HL-60 (cell line): ENCODE data around the gene SP3.

Source experiments
- DNase-seq, 2 experiments: peaks; one replicate each; pipeline ENCODE4 v3.0.0-alpha.2; 2010 to 2020; ENCODE audit warnings: low read depth in 1 of 2, low spot score in 1 of 2
- H3K27ac ChIP-seq: fragments of 250-450 bp; sonication (Bioruptor Pico); replicated peaks from 2 replicates; pipeline ENCODE4 v1.5.1; 2020; ENCODE audit warnings: mild to moderate bottlenecking, moderate library complexity
- H3K27me3 ChIP-seq: fragments of 250-450 bp; sonication (Bioruptor Pico); 2 replicates; pipeline ENCODE4 v1.5.1; 2021; ENCODE audit warnings: mild to moderate bottlenecking, moderate library complexity; ENCODE audit not compliant: insufficient read depth, poor library complexity, severe bottlenecking
- H3K4me3 ChIP-seq: replicated peaks from 2 replicates; pipeline ENCODE4 v1.5.1; 2011; ENCODE audit warnings: mild to moderate bottlenecking, control low read depth, low read length; ENCODE audit not compliant: insufficient read depth
- GABPA ChIP-seq: IDR thresholded peaks from 2 replicates; pipeline ENCODE4 v1.6.1; 2012; ENCODE audit warnings: low read depth
- POLR2AphosphoS5 ChIP-seq: IDR thresholded peaks from 2 replicates; pipeline ENCODE4 v1.6.1; 2012; ENCODE audit warnings: low read depth
- SPI1 ChIP-seq: IDR thresholded peaks from 2 replicates; pipeline ENCODE4 v1.6.1; 2012; ENCODE audit warnings: low read depth, mild to moderate bottlenecking, borderline replicate concordance
- TF ChIP-seq, protein P1 (sequence below): IDR thresholded peaks from 2 replicates; pipeline ENCODE4 v1.6.1; 2012; ENCODE audit warnings: low read depth; ENCODE audit not compliant: insufficient replicate concordance
- TF ChIP-seq, protein P2 (sequence below): IDR thresholded peaks from one replicate; pipeline ENCODE4 v1.5.1; 2011; ENCODE audit warnings: low read length, control low read depth, inconsistent platforms; ENCODE audit not compliant: insufficient read depth

SP3 gene

DNA sequence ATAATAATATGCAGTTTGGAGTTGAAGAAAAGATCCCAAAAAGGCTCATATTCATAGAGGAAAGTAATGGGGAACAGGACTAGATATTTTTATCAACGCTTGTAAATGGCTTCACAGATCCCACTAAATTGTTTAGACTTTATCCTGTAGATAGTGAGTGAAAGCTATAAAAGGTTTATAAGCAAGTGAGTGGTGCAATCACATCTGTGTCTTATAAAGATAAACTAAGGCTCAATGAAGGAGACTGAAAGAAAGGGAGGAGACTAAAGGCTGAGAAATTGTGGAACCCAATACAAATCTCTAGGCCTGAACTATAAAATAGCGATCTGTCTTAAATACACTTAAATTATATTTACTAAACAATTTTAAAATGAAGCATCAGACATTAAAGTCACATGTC is 7.7 kb downstream of the SP3 start:
- H3K27me3 ChIP-seq: no peaks in the 10 kb centered on the region
- TF ChIP-seq POLR2AphosphoS5 (no peak), GABPA (no peak), SPI1 (no peak)
- TF ChIP-seq, protein P1, sequence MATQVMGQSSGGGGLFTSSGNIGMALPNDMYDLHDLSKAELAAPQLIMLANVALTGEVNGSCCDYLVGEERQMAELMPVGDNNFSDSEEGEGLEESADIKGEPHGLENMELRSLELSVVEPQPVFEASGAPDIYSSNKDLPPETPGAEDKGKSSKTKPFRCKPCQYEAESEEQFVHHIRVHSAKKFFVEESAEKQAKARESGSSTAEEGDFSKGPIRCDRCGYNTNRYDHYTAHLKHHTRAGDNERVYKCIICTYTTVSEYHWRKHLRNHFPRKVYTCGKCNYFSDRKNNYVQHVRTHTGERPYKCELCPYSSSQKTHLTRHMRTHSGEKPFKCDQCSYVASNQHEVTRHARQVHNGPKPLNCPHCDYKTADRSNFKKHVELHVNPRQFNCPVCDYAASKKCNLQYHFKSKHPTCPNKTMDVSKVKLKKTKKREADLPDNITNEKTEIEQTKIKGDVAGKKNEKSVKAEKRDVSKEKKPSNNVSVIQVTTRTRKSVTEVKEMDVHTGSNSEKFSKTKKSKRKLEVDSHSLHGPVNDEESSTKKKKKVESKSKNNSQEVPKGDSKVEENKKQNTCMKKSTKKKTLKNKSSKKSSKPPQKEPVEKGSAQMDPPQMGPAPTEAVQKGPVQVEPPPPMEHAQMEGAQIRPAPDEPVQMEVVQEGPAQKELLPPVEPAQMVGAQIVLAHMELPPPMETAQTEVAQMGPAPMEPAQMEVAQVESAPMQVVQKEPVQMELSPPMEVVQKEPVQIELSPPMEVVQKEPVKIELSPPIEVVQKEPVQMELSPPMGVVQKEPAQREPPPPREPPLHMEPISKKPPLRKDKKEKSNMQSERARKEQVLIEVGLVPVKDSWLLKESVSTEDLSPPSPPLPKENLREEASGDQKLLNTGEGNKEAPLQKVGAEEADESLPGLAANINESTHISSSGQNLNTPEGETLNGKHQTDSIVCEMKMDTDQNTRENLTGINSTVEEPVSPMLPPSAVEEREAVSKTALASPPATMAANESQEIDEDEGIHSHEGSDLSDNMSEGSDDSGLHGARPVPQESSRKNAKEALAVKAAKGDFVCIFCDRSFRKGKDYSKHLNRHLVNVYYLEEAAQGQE: no peak
- TF ChIP-seq, protein P2, sequence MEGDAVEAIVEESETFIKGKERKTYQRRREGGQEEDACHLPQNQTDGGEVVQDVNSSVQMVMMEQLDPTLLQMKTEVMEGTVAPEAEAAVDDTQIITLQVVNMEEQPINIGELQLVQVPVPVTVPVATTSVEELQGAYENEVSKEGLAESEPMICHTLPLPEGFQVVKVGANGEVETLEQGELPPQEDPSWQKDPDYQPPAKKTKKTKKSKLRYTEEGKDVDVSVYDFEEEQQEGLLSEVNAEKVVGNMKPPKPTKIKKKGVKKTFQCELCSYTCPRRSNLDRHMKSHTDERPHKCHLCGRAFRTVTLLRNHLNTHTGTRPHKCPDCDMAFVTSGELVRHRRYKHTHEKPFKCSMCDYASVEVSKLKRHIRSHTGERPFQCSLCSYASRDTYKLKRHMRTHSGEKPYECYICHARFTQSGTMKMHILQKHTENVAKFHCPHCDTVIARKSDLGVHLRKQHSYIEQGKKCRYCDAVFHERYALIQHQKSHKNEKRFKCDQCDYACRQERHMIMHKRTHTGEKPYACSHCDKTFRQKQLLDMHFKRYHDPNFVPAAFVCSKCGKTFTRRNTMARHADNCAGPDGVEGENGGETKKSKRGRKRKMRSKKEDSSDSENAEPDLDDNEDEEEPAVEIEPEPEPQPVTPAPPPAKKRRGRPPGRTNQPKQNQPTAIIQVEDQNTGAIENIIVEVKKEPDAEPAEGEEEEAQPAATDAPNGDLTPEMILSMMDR: no peak
- H3K27ac ChIP-seq: no peak overlapping the region
- DNase-seq: no peak
- H3K4me3 ChIP-seq: no peak overlapping the region

DNA sequence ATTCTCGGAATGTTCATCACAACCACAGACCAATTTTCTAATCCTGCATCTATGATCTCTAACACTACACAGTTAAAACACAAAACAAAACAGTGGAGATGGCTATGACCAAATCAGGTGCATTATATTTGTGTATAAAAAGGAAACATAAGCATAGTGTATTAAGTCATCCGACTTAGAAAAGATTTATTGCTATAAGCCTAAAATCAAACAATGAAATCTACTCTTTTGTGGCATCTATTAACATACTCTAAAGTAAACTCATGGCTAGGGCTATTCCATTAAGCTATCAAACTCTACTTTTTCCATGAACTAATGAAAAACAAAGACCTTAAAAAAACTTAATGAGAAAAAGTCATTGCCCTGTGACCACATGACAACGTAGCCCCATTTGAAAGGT is 8.7 kb downstream of the SP3 start:
- no peak for TF ChIP-seq SPI1
- TF ChIP-seq, protein P2: no peak
- TF ChIP-seq, protein P1: no peak
- TF ChIP-seq GABPA: no peak
- no peak for TF ChIP-seq POLR2AphosphoS5
- no peak overlapping the region for H3K4me3 ChIP-seq
- no peaks in the 10 kb centered on the region for H3K27me3 ChIP-seq
- no peak for DNase-seq
- H3K27ac ChIP-seq: no peak overlapping the region

DNA sequence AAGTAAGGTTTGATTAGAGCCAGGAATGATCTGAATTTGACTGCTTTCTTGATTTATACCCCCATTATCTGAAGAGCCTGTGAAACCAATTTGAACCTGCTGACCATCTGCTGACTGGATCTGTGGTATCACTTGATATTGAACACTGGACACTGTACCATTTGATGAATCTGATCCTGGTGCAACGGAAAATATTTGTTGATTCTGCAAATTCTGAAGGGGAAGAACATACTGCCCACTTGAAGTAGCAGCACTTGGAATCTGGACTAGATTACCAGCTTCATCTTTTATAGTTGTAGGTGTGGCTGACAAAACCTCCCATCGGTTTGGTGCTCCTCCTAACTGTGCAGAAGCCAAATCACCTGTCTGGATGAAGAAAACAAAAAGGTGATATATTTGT is 9.3 kb downstream of the SP3 start:
- no peak for TF ChIP-seq SPI1
- TF ChIP-seq, protein P2: no peak
- no peak for TF ChIP-seq POLR2AphosphoS5
- no peak for TF ChIP-seq GABPA
- TF ChIP-seq, protein P1: no peak
- H3K27ac ChIP-seq: peak overlapping the region; percentile 30; the same call in 1 of the 2 replicates
- DNase-seq: no peak
- no peak overlapping the region for H3K4me3 ChIP-seq
- H3K27me3 ChIP-seq: no peaks in the 10 kb centered on the region
